Ovary (tissue), 9 donors: Measurements from ENCODE around the gene NKX2-3. TPM values are rescaled to one million over a fixed set of nuclear protein-coding genes. Genes with fewer than 3 reads are reported as not detected.

ENCODE experiments used
- DNase-seq, 5 donors: peaks; one replicate each; pipeline ENCODE4 v3.0.0-alpha.2; 2019 to 2020
- H3K27ac ChIP-seq, 2 donors: fragments of 200-600 bp; one replicate each; pipeline versions ENCODE4 v1.5.1 to v1.8.0; 2019 to 2022
- H3K27me3 ChIP-seq: fragments of 200-600 bp; one replicate; pipeline ENCODE4 v1.8.0; 2022
- H3K36me3 ChIP-seq: fragments of 200-600 bp; sonication (generic); one replicate; pipeline ENCODE4 v1.5.1; 2019
- H3K4me1 ChIP-seq: one replicate; pipeline ENCODE4 v1.8.1; 2013; ENCODE audit warnings: mild to moderate bottlenecking, moderate library complexity; ENCODE audit not compliant: insufficient read depth
- H3K4me3 ChIP-seq: fragments of 200-600 bp; sonication (generic); one replicate; pipeline ENCODE4 v1.5.1; 2017
- H3K9me3 ChIP-seq, 2 donors: fragments of 200-600 bp in 1 of 2; sonication (generic) in 1 of 2; one replicate each; pipeline versions ENCODE4 v1.5.1 to v1.8.1; 2013 to 2019; ENCODE audit warnings: mild to moderate bottlenecking in 1 of 2, moderate library complexity in 1 of 2
- CTCF ChIP-seq, 3 donors: fragments of 450-650 bp in 2 of 3; fragments of 200-600 bp in 1 of 3; IDR thresholded peaks; one replicate each; pipeline versions ENCODE4 v1.5.1 to v1.8.0; 2016 to 2022; ENCODE audit warnings: antibody characterized with exemption in 3 of 3, mild to moderate bottlenecking in 1 of 3
- EP300 ChIP-seq: sonication (generic); formaldehyde crosslinking; IDR thresholded peaks from one replicate; pipeline ENCODE4 v1.6.1; 2017; ENCODE audit warnings: antibody characterized with exemption
- POLR2A ChIP-seq: fragments of 450-650 bp; IDR thresholded peaks from one replicate; pipeline ENCODE4 v1.6.1; 2017; ENCODE audit warnings: antibody characterized with exemption, mild to moderate bottlenecking, moderate library complexity
- whole genome bisulfite sequencing, 3 donors: extraction: QIAGEN DNeasy Blood & Tissue Kit in 1 of 3; methylation state at CpG; one replicate each; pipeline versions ENCODE4 v1.1.5 to v1.1.7; 2013 to 2017; 5-methylcytosine and 5-hydroxymethylcytosine counted together
- intact Hi-C, 4 donors: fragments of 100-400 bp; cut with DNase I; formaldehyde crosslinking; loops; one replicate each; pipeline versions ENCODE4 v1.11.0 to v1.15.1; 2022 to 2023
- polyA plus RNA-seq, 2 donors: library from polyadenylated mRNA; stranded (reverse); fragments of 200-250 nt in 1 of 2; fragments of 350-450 nt in 1 of 2; fragmentation: Illumina TruSeq in 1 of 2; extraction: RNeasy Lipid Tissue Mini Kit (QIAGEN cat#74804) in 1 of 2; gene quantifications; one replicate each; pipeline ENCODE4 v1.2.3, GENCODE V29; 2013 to 2014
- total RNA-seq, 7 donors: library from RNA; depleted of rRNA in 2 of 7; stranded (reverse); fragments of >200 nt in 2 of 7; fragmentation: NEBNext Ultra II Directional in 3 of 7; extraction: Animal tissue kit (Norgen Biotek cat#: 25700) in 3 of 7; gene quantifications; one replicate each; pipeline versions ENCODE4 v1.1.0 to v1.2.4, GENCODE V29; 2016 to 2023
- donor health status: DM: no; HTN: no; CAD: no; lungs with moderate emphysema.
- donor health status: DM: no; HTN: no; CAD: no.
- donor health status: Bipolar disorder and iron deficiency.
- donor health status: DM: yes; HTN: yes; CAD: no.
- donor health status: DM: no; HTN: no; CAD: no.
- donor health status: DM: yes; HTN: yes; CAD: no.

The NKX2-3 gene
- total and polyA plus RNA-seq, 9 donors = 0.07 to 0.18 (median 0.12) TPM; not detected in 6

- H3K9me3 ChIP-seq = no peaks in the 10 kb centered on the region
- no peaks in the 10 kb centered on the region for H3K4me1 ChIP-seq
- no peak overlapping the region for H3K27ac ChIP-seq
- intact Hi-C loops = no loop called here
- no peak for DNase-seq
- no peaks in the 10 kb centered on the region for H3K36me3 ChIP-seq
- TF ChIP-seq EP300 (no peak), POLR2A (no peak), CTCF (IDR thresholded peaks at IDR 0.05) (no peak)
- no peaks in the 10 kb centered on the region for H3K27me3 ChIP-seq
- H3K4me3 ChIP-seq = no peak overlapping the region
These were observed 37.2 kb downstream of the NKX2-3 start for GRCh38 chr10:99569961-99570360.

- Histone ChIP-seq H3K9me3 (no peaks in the 10 kb centered on the region), H3K27me3 (no peaks in the 10 kb centered on the region), H3K36me3 (no peaks in the 10 kb centered on the region), H3K27ac (no peak overlapping the region), H3K4me1 (no peaks in the 10 kb centered on the region), H3K4me3 (no peak overlapping the region)
- intact Hi-C loops = no loop called here
- WGBS, 3 donors = 13 to 38% (median 38%) methylated on average over 1 of the region's 1 CpG
- TF ChIP-seq CTCF (IDR thresholded peaks at IDR 0.05) = no peak
- TF ChIP-seq EP300 = no peak
- TF ChIP-seq POLR2A = no peak
- DNase-seq = no peak
These were observed 39.1 kb downstream of the NKX2-3 start for GRCh38 chr10:99571816-99572215.

- no peak for DNase-seq
- Histone ChIP-seq H3K27me3 (no peaks in the 10 kb centered on the region), H3K9me3 (no peaks in the 10 kb centered on the region), H3K4me1 (no peaks in the 10 kb centered on the region), H3K27ac (no peak overlapping the region), H3K36me3 (no peaks in the 10 kb centered on the region), H3K4me3 (no peak overlapping the region)
- 75 to 79% (median 76%) methylated on average over 5 of the region's 5 CpGs for WGBS, 3 donors
- TF ChIP-seq CTCF (IDR thresholded peaks at IDR 0.05) (no peak), EP300 (no peak), POLR2A (no peak)
- intact Hi-C loops = no loop called here
These were observed 41.0 kb downstream of the NKX2-3 start for GRCh38 chr10:99573790-99574189.

GRCh38 chr10:99579971-99580370, 47.2 kb downstream of the NKX2-3 start:
- 60 to 78% (median 67%) methylated on average over 1 of the region's 1 CpG for WGBS, 3 donors
- Histone ChIP-seq H3K9me3 (no peaks in the 10 kb centered on the region), H3K4me1 (no peaks in the 10 kb centered on the region), H3K27ac (no peak overlapping the region), H3K4me3 (no peak overlapping the region), H3K27me3 (no peaks in the 10 kb centered on the region), H3K36me3 (no peaks in the 10 kb centered on the region)
- intact Hi-C loops = no loop called here
- TF ChIP-seq POLR2A (no peak), EP300 (no peak), CTCF (IDR thresholded peaks at IDR 0.05) (no peak)
- DNase-seq = no peak
